ENCODE data around the gene UFSP2.

Gene UFSP2

GRCh38 chr4:185357733-185358440 lies 67.9 kb downstream of the UFSP2 start:
- peaks cover 2% of the 10 kb centered on the region for H3K27me3 ChIP-seq (ENCODE audit: insufficient read depth, poor library complexity, severe bottlenecking)
- no peak for DNase-seq (ENCODE audit: low read depth in 1 of 2, low spot score in 1 of 2)
- no peak for TF ChIP-seq GABPA (IDR thresholded peaks at IDR 0.05; ENCODE audit: low read depth)
- TF ChIP-seq, protein P1, sequence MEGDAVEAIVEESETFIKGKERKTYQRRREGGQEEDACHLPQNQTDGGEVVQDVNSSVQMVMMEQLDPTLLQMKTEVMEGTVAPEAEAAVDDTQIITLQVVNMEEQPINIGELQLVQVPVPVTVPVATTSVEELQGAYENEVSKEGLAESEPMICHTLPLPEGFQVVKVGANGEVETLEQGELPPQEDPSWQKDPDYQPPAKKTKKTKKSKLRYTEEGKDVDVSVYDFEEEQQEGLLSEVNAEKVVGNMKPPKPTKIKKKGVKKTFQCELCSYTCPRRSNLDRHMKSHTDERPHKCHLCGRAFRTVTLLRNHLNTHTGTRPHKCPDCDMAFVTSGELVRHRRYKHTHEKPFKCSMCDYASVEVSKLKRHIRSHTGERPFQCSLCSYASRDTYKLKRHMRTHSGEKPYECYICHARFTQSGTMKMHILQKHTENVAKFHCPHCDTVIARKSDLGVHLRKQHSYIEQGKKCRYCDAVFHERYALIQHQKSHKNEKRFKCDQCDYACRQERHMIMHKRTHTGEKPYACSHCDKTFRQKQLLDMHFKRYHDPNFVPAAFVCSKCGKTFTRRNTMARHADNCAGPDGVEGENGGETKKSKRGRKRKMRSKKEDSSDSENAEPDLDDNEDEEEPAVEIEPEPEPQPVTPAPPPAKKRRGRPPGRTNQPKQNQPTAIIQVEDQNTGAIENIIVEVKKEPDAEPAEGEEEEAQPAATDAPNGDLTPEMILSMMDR (IDR thresholded peaks at IDR 0.05; ENCODE audit: insufficient read depth, low read length): no peak
- TF ChIP-seq POLR2AphosphoS5 (IDR thresholded peaks at IDR 0.05; ENCODE audit: low read depth): no peak
- TF ChIP-seq SPI1 (IDR thresholded peaks at IDR 0.05; ENCODE audit: borderline replicate concordance, low read depth): no peak
- TF ChIP-seq, protein P2, sequence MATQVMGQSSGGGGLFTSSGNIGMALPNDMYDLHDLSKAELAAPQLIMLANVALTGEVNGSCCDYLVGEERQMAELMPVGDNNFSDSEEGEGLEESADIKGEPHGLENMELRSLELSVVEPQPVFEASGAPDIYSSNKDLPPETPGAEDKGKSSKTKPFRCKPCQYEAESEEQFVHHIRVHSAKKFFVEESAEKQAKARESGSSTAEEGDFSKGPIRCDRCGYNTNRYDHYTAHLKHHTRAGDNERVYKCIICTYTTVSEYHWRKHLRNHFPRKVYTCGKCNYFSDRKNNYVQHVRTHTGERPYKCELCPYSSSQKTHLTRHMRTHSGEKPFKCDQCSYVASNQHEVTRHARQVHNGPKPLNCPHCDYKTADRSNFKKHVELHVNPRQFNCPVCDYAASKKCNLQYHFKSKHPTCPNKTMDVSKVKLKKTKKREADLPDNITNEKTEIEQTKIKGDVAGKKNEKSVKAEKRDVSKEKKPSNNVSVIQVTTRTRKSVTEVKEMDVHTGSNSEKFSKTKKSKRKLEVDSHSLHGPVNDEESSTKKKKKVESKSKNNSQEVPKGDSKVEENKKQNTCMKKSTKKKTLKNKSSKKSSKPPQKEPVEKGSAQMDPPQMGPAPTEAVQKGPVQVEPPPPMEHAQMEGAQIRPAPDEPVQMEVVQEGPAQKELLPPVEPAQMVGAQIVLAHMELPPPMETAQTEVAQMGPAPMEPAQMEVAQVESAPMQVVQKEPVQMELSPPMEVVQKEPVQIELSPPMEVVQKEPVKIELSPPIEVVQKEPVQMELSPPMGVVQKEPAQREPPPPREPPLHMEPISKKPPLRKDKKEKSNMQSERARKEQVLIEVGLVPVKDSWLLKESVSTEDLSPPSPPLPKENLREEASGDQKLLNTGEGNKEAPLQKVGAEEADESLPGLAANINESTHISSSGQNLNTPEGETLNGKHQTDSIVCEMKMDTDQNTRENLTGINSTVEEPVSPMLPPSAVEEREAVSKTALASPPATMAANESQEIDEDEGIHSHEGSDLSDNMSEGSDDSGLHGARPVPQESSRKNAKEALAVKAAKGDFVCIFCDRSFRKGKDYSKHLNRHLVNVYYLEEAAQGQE (IDR thresholded peaks at IDR 0.05; ENCODE audit: insufficient replicate concordance, low read depth): no peak
- H3K4me3 ChIP-seq (replicated peaks; ENCODE audit: insufficient read depth, low read length): no peak overlapping the region
- H3K27ac ChIP-seq (replicated peaks): no peak overlapping the region

GRCh38 chr4:185357211-185357610 lies 68.6 kb downstream of the UFSP2 start:
- Histone ChIP-seq H3K4me3 (replicated peaks; ENCODE audit: insufficient read depth, low read length) (no peak overlapping the region), H3K27me3 (ENCODE audit: insufficient read depth, poor library complexity, severe bottlenecking) (peaks cover 2% of the 10 kb centered on the region), H3K27ac (replicated peaks) (no peak overlapping the region)
- TF ChIP-seq, protein P1 (IDR thresholded peaks at IDR 0.05; ENCODE audit: insufficient read depth, low read length): no peak
- TF ChIP-seq, protein P2 (IDR thresholded peaks at IDR 0.05; ENCODE audit: insufficient replicate concordance, low read depth): no peak
- no peak for TF ChIP-seq SPI1 (IDR thresholded peaks at IDR 0.05; ENCODE audit: borderline replicate concordance, low read depth)
- no peak for TF ChIP-seq POLR2AphosphoS5 (IDR thresholded peaks at IDR 0.05; ENCODE audit: low read depth)
- TF ChIP-seq GABPA (IDR thresholded peaks at IDR 0.05; ENCODE audit: low read depth): no peak
- no peak for DNase-seq (ENCODE audit: low read depth in 1 of 2, low spot score in 1 of 2)

GRCh38 chr4:185352741-185353140 lies 73.0 kb downstream of the UFSP2 start:
- H3K4me3 ChIP-seq (replicated peaks; ENCODE audit: insufficient read depth, low read length): no peak overlapping the region
- peaks cover 2% of the 10 kb centered on the region for H3K27me3 ChIP-seq (ENCODE audit: insufficient read depth, poor library complexity, severe bottlenecking)
- no peak overlapping the region for H3K27ac ChIP-seq (replicated peaks)
- no peak for DNase-seq (ENCODE audit: low read depth in 1 of 2, low spot score in 1 of 2)
- TF ChIP-seq GABPA (IDR thresholded peaks at IDR 0.05; ENCODE audit: low read depth) (no peak), POLR2AphosphoS5 (IDR thresholded peaks at IDR 0.05; ENCODE audit: low read depth) (no peak), SPI1 (IDR thresholded peaks at IDR 0.05; ENCODE audit: borderline replicate concordance, low read depth) (no peak)
- TF ChIP-seq, protein P2 (IDR thresholded peaks at IDR 0.05; ENCODE audit: insufficient replicate concordance, low read depth): no peak
- TF ChIP-seq, protein P1 (IDR thresholded peaks at IDR 0.05; ENCODE audit: insufficient read depth, low read length): no peak
